GM21786 (cell line): ENCODE measurements around the gene MYOG.

Experiments used
- ATAC-seq: cut with Tn5 transposase; IDR thresholded peaks from one replicate; pipeline ENCODE4 v1.9.1; 2021; ENCODE audit not compliant: unreplicated experiment

MYOG gene

GRCh38 chr1:203035111-203036000, 50.5 kb downstream of the MYOG start:
- ATAC-seq = no peak

GRCh38 chr1:203034422-203035110, 51.2 kb downstream of the MYOG start:
- ATAC-seq = no peak

- no peak for ATAC-seq
These were observed 51.9 kb downstream of the MYOG start for GRCh38 chr1:203033917-203034316.

- no peak for ATAC-seq
These were observed 52.5 kb downstream of the MYOG start for GRCh38 chr1:203033287-203033686.
